ENCODE results near the gene ARX.

DNA sequence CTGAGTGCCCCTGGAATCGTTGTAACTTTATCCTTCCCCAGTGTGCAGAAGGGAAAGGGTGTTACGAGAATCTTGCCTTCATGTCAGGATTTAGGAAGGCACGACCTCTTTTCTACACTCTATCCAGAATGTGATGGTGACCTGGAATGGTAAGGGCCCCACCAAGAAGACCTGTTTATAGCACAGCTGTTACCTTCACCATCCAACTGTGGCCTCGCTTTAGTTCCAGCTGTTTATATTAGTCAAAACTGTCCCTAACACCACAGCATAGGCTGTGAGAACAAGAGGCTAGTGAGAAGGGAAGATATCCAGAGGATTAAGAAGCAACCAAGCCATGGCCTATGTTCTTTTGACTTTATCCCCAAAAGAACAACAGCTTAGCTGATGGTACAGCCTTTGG is 28.0 kb downstream of the ARX start:
- TF ChIP-seq RFX5 (IDR thresholded peaks at IDR 0.05; ENCODE audit: borderline replicate concordance, low read depth, low read length) (no peak), RBBP5 (IDR thresholded peaks at IDR 0.05; ENCODE audit: borderline replicate concordance, low read depth, low read length) (no peak), FOSL1 (IDR thresholded peaks at IDR 0.05; ENCODE audit: insufficient read depth, low read depth, low read length) (no peak), POLR2A (IDR thresholded peaks at IDR 0.05; ENCODE audit: control extremely low read depth in 1 of 2, low read depth in 2 of 2, low read length in 2 of 2) (no peak), EZH2 (IDR thresholded peaks at IDR 0.05; ENCODE audit: low read depth, low read length, severe bottlenecking) (no peak)
- TF ChIP-seq, protein P1, sequence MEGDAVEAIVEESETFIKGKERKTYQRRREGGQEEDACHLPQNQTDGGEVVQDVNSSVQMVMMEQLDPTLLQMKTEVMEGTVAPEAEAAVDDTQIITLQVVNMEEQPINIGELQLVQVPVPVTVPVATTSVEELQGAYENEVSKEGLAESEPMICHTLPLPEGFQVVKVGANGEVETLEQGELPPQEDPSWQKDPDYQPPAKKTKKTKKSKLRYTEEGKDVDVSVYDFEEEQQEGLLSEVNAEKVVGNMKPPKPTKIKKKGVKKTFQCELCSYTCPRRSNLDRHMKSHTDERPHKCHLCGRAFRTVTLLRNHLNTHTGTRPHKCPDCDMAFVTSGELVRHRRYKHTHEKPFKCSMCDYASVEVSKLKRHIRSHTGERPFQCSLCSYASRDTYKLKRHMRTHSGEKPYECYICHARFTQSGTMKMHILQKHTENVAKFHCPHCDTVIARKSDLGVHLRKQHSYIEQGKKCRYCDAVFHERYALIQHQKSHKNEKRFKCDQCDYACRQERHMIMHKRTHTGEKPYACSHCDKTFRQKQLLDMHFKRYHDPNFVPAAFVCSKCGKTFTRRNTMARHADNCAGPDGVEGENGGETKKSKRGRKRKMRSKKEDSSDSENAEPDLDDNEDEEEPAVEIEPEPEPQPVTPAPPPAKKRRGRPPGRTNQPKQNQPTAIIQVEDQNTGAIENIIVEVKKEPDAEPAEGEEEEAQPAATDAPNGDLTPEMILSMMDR (IDR thresholded peaks at IDR 0.05; ENCODE audit: control extremely low read depth in 1 of 3, insufficient read depth in 1 of 3, low read depth in 1 of 3, low read length in 3 of 3) = no peak
- TF ChIP-seq, protein P2, sequence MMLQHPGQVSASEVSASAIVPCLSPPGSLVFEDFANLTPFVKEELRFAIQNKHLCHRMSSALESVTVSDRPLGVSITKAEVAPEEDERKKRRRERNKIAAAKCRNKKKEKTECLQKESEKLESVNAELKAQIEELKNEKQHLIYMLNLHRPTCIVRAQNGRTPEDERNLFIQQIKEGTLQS (IDR thresholded peaks at IDR 0.05; ENCODE audit: insufficient read depth, low read depth, low read length) = no peak
